Measurements from ENCODE around the gene PRKAR2A. TPM values are rescaled to one million over a fixed set of nuclear protein-coding genes. Genes with fewer than 3 reads are reported as not detected.
"Not testable (repeated sequence)": the region's sequence is repeated elsewhere in the genome, so short reads cannot be mapped to it uniquely, and the experiment has no call there.

Gene PRKAR2A
- polyA plus RNA-seq, 1 donor from 2014 or later: 26.1 TPM

GRCh38 chr3:48738926-48739616, 108.6 kb downstream of the PRKAR2A start:
- Histone ChIP-seq H2AFZ (ENCODE audit: low read depth, low read length) (no peak overlapping the region), H3K79me2 (replicated peaks; ENCODE audit: insufficient read depth, low read length) (no peaks in the 10 kb centered on the region), H3F3A (ENCODE audit: insufficient read depth, low read length, poor library complexity, severe bottlenecking) (no peaks in the 10 kb centered on the region), H3K27me3 (ENCODE audit: insufficient read depth, low read depth, low read length) (no peaks in the 10 kb centered on the region), H3K4me2 (ENCODE audit: low read length) (no peak overlapping the region), H3K9ac (ENCODE audit: low read length) (no peak overlapping the region), H3K4me3 (ENCODE audit: low read length) (no peak overlapping the region), H3K9me3 (ENCODE audit: low read length) (no peaks in the 10 kb centered on the region), H3K9me2 (ENCODE audit: insufficient read depth, low read length) (no peaks in the 10 kb centered on the region), H3K27ac (ENCODE audit: low read length) (no peak overlapping the region), H4K20me1 (ENCODE audit: insufficient read depth) (no peaks in the 10 kb centered on the region), H3K36me3 (ENCODE audit: insufficient read depth, low read length) (no peaks in the 10 kb centered on the region)
- TF ChIP-seq, protein P1, sequence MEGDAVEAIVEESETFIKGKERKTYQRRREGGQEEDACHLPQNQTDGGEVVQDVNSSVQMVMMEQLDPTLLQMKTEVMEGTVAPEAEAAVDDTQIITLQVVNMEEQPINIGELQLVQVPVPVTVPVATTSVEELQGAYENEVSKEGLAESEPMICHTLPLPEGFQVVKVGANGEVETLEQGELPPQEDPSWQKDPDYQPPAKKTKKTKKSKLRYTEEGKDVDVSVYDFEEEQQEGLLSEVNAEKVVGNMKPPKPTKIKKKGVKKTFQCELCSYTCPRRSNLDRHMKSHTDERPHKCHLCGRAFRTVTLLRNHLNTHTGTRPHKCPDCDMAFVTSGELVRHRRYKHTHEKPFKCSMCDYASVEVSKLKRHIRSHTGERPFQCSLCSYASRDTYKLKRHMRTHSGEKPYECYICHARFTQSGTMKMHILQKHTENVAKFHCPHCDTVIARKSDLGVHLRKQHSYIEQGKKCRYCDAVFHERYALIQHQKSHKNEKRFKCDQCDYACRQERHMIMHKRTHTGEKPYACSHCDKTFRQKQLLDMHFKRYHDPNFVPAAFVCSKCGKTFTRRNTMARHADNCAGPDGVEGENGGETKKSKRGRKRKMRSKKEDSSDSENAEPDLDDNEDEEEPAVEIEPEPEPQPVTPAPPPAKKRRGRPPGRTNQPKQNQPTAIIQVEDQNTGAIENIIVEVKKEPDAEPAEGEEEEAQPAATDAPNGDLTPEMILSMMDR (IDR thresholded peaks at IDR 0.05; ENCODE audit: poor library complexity, severe bottlenecking): no peak

- H3K9ac ChIP-seq (ENCODE audit: low read length): no peak overlapping the region
- H3K9me2 ChIP-seq (ENCODE audit: insufficient read depth, low read length): no peaks in the 10 kb centered on the region
- H3K4me2 ChIP-seq (ENCODE audit: low read length): no peak overlapping the region
- no peaks in the 10 kb centered on the region for H3K27me3 ChIP-seq (ENCODE audit: insufficient read depth, low read depth, low read length)
- TF ChIP-seq TAF1 (IDR thresholded peaks at IDR 0.05; ENCODE audit: low read depth) (no peak), EP300 (conservative IDR thresholded peaks at IDR 0.05; ENCODE audit: poor library complexity, severe bottlenecking) (no peak), SMC3 (conservative IDR thresholded peaks at IDR 0.05; ENCODE audit: poor library complexity) (no peak), POLR2AphosphoS5 (IDR thresholded peaks at IDR 0.05) (no peak), MXI1 (conservative IDR thresholded peaks at IDR 0.05; ENCODE audit: poor library complexity, severe bottlenecking) (no peak), RAD21 (conservative IDR thresholded peaks at IDR 0.05) (no peak), EZH2 (IDR thresholded peaks at IDR 0.05; ENCODE audit: borderline replicate concordance, insufficient read depth, low read length, poor library complexity, severe bottlenecking) (no peak)
- TF ChIP-seq, protein P2, sequence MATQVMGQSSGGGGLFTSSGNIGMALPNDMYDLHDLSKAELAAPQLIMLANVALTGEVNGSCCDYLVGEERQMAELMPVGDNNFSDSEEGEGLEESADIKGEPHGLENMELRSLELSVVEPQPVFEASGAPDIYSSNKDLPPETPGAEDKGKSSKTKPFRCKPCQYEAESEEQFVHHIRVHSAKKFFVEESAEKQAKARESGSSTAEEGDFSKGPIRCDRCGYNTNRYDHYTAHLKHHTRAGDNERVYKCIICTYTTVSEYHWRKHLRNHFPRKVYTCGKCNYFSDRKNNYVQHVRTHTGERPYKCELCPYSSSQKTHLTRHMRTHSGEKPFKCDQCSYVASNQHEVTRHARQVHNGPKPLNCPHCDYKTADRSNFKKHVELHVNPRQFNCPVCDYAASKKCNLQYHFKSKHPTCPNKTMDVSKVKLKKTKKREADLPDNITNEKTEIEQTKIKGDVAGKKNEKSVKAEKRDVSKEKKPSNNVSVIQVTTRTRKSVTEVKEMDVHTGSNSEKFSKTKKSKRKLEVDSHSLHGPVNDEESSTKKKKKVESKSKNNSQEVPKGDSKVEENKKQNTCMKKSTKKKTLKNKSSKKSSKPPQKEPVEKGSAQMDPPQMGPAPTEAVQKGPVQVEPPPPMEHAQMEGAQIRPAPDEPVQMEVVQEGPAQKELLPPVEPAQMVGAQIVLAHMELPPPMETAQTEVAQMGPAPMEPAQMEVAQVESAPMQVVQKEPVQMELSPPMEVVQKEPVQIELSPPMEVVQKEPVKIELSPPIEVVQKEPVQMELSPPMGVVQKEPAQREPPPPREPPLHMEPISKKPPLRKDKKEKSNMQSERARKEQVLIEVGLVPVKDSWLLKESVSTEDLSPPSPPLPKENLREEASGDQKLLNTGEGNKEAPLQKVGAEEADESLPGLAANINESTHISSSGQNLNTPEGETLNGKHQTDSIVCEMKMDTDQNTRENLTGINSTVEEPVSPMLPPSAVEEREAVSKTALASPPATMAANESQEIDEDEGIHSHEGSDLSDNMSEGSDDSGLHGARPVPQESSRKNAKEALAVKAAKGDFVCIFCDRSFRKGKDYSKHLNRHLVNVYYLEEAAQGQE (IDR thresholded peaks at IDR 0.05; ENCODE audit: borderline replicate concordance): no peak
- TF ChIP-seq, protein P1 (IDR thresholded peaks at IDR 0.05; ENCODE audit: poor library complexity, severe bottlenecking): no peak
- H3F3A ChIP-seq (ENCODE audit: insufficient read depth, low read length, poor library complexity, severe bottlenecking): no peaks in the 10 kb centered on the region
- H3K79me2 ChIP-seq (replicated peaks; ENCODE audit: insufficient read depth, low read length): no peaks in the 10 kb centered on the region
- H3K27ac ChIP-seq (ENCODE audit: low read length): no peak overlapping the region
- H2AFZ ChIP-seq (ENCODE audit: low read depth, low read length): no peak overlapping the region
- H3K4me3 ChIP-seq (ENCODE audit: low read length): no peak overlapping the region
- H4K20me1 ChIP-seq (ENCODE audit: insufficient read depth): no peaks in the 10 kb centered on the region
- H3K36me3 ChIP-seq (ENCODE audit: insufficient read depth, low read length): no peaks in the 10 kb centered on the region
- H3K9me3 ChIP-seq (ENCODE audit: low read length): no peaks in the 10 kb centered on the region
Observed at GRCh38 chr3:48738144-48738536, 109.5 kb downstream of the PRKAR2A start.

DNA sequence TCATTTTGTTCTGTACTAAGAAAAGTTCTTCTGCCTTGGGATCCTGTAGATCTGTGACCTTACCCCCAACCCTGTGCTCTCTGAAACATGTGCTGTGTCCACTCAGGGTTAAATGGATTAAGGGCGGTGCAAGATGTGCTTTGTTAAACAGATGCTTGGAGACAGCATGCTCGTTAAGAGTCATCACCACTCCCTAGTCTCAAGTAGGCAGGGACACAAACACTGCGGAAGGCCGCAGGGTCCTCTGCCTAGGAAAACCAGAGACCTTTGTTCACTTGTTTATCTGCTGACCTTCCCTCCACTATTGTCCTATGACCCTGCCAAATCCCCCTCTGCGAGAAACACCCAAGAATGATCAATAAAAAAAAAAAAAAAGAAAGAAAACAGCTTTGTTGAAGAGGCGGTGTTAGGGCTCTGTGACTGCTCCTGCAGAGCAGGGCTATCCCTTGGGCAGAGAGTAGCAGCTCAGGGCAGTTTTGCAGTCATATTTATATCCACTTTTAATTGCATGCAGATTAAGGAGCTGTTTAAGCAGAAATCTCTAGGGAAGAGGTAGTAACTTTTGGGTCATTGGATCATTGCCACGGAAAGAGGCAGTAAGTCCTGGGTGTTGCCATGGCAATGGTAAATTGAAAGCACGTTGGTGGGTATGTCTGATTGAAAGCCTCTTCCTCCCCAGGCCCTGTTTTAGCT, 112.5 kb downstream of the PRKAR2A start:
- H3K9me2 ChIP-seq (ENCODE audit: insufficient read depth, low read length); H3K4me2 ChIP-seq (ENCODE audit: low read length); H3K27me3 ChIP-seq (ENCODE audit: insufficient read depth, low read depth, low read length); H3K79me2 ChIP-seq (replicated peaks; ENCODE audit: insufficient read depth, low read length); H3K9ac ChIP-seq (ENCODE audit: low read length); H3F3A ChIP-seq (ENCODE audit: insufficient read depth, low read length, poor library complexity, severe bottlenecking); H3K9me3 ChIP-seq (ENCODE audit: low read length); H3K27ac ChIP-seq (ENCODE audit: low read length); H2AFZ ChIP-seq (ENCODE audit: low read depth, low read length); H4K20me1 ChIP-seq (ENCODE audit: insufficient read depth); H3K4me3 ChIP-seq (ENCODE audit: low read length); H3K36me3 ChIP-seq (ENCODE audit: insufficient read depth, low read length): not testable (repeated sequence)

- not testable (repeated sequence) for H3K4me2 ChIP-seq (ENCODE audit: low read length); H3K27ac ChIP-seq (ENCODE audit: low read length); H3K9ac ChIP-seq (ENCODE audit: low read length); H3K9me3 ChIP-seq (ENCODE audit: low read length); H2AFZ ChIP-seq (ENCODE audit: low read depth, low read length); H4K20me1 ChIP-seq (ENCODE audit: insufficient read depth); H3F3A ChIP-seq (ENCODE audit: insufficient read depth, low read length, poor library complexity, severe bottlenecking); H3K36me3 ChIP-seq (ENCODE audit: insufficient read depth, low read length); H3K27me3 ChIP-seq (ENCODE audit: insufficient read depth, low read depth, low read length); H3K79me2 ChIP-seq (replicated peaks; ENCODE audit: insufficient read depth, low read length); H3K9me2 ChIP-seq (ENCODE audit: insufficient read depth, low read length); H3K4me3 ChIP-seq (ENCODE audit: low read length)
Observed at GRCh38 chr3:48734541-48734940, 113.1 kb downstream of the PRKAR2A start.
